ENCODE data around the gene MYO18B.

MYO18B gene

GRCh38 chr22:25765801-25766200 is 23.8 kb downstream of the MYO18B start:
- FAIRE-seq (no peak), DNase-seq (ENCODE audit: insufficient read length, low spot score) (no peak)
- TF ChIP-seq POLR2A (IDR thresholded peaks at IDR 0.05; ENCODE audit: low read depth, low read length), result no peak

GRCh38 chr22:25766418-25766817 is 24.4 kb downstream of the MYO18B start:
- TF ChIP-seq POLR2A (IDR thresholded peaks at IDR 0.05; ENCODE audit: low read depth, low read length), result no peak
- FAIRE-seq (no peak), DNase-seq (ENCODE audit: insufficient read length, low spot score) (no peak)

GRCh38 chr22:25770333-25770732 is 28.3 kb downstream of the MYO18B start:
- TF ChIP-seq POLR2A (IDR thresholded peaks at IDR 0.05; ENCODE audit: low read depth, low read length), result no peak
- DNase-seq (ENCODE audit: insufficient read length, low spot score) (no peak), FAIRE-seq (no peak)

GRCh38 chr22:25772288-25772687 is 30.3 kb downstream of the MYO18B start:
- DNase-seq (ENCODE audit: insufficient read length, low spot score) (no peak), FAIRE-seq (no peak)
- no peak for TF ChIP-seq POLR2A (IDR thresholded peaks at IDR 0.05; ENCODE audit: low read depth, low read length)

- DNase-seq (ENCODE audit: insufficient read length, low spot score) (no peak), FAIRE-seq (no peak)
- no peak for TF ChIP-seq POLR2A (IDR thresholded peaks at IDR 0.05; ENCODE audit: low read depth, low read length)
Observed at GRCh38 chr22:25774575-25775026, 32.6 kb downstream of the MYO18B start.

- DNase-seq (ENCODE audit: insufficient read length, low spot score) (no peak), FAIRE-seq (no peak)
- no peak for TF ChIP-seq POLR2A (IDR thresholded peaks at IDR 0.05; ENCODE audit: low read depth, low read length)
Observed at GRCh38 chr22:25775531-25775930, 33.5 kb downstream of the MYO18B start.

GRCh38 chr22:25777411-25777810 is 35.4 kb downstream of the MYO18B start:
- no peak for TF ChIP-seq POLR2A (IDR thresholded peaks at IDR 0.05; ENCODE audit: low read depth, low read length)
- FAIRE-seq, result no peak
- DNase-seq (ENCODE audit: insufficient read length, low spot score), result no peak

- no peak for TF ChIP-seq POLR2A (IDR thresholded peaks at IDR 0.05; ENCODE audit: low read depth, low read length)
- DNase-seq (ENCODE audit: insufficient read length, low spot score) (peak; percentile 35), FAIRE-seq (peak; percentile 48)
Observed at GRCh38 chr22:25777870-25778269, 35.9 kb downstream of the MYO18B start.

GRCh38 chr22:25779426-25779825 is 37.4 kb downstream of the MYO18B start:
- DNase-seq (ENCODE audit: insufficient read length, low spot score) (no peak), FAIRE-seq (no peak)
- TF ChIP-seq POLR2A (IDR thresholded peaks at IDR 0.05; ENCODE audit: low read depth, low read length), result no peak

- TF ChIP-seq POLR2A (IDR thresholded peaks at IDR 0.05; ENCODE audit: low read depth, low read length), result no peak
- FAIRE-seq (no peak), DNase-seq (ENCODE audit: insufficient read length, low spot score) (no peak)
Observed at GRCh38 chr22:25779890-25780289, 37.9 kb downstream of the MYO18B start.

GRCh38 chr22:25780673-25781072 is 38.7 kb downstream of the MYO18B start:
- FAIRE-seq, result no peak
- DNase-seq (ENCODE audit: insufficient read length, low spot score), result no peak
- no peak for TF ChIP-seq POLR2A (IDR thresholded peaks at IDR 0.05; ENCODE audit: low read depth, low read length)

GRCh38 chr22:25781801-25782200 is 39.8 kb downstream of the MYO18B start:
- FAIRE-seq, result no peak
- no peak for DNase-seq (ENCODE audit: insufficient read length, low spot score)
- no peak for TF ChIP-seq POLR2A (IDR thresholded peaks at IDR 0.05; ENCODE audit: low read depth, low read length)

- TF ChIP-seq POLR2A (IDR thresholded peaks at IDR 0.05; ENCODE audit: low read depth, low read length), result no peak
- DNase-seq (ENCODE audit: insufficient read length, low spot score) (no peak), FAIRE-seq (no peak)
Observed at GRCh38 chr22:25782831-25783230, 40.8 kb downstream of the MYO18B start.

GRCh38 chr22:25783856-25784255 is 41.9 kb downstream of the MYO18B start:
- TF ChIP-seq POLR2A (IDR thresholded peaks at IDR 0.05; ENCODE audit: low read depth, low read length), result no peak
- DNase-seq (ENCODE audit: insufficient read length, low spot score) (no peak), FAIRE-seq (no peak)

GRCh38 chr22:25786165-25786564 is 44.2 kb downstream of the MYO18B start:
- no peak for FAIRE-seq
- TF ChIP-seq POLR2A (IDR thresholded peaks at IDR 0.05; ENCODE audit: low read depth, low read length), result no peak
- no peak for DNase-seq (ENCODE audit: insufficient read length, low spot score)

GRCh38 chr22:25791556-25791955 is 49.6 kb downstream of the MYO18B start:
- no peak for FAIRE-seq
- TF ChIP-seq POLR2A (IDR thresholded peaks at IDR 0.05; ENCODE audit: low read depth, low read length), result no peak
- no peak for DNase-seq (ENCODE audit: insufficient read length, low spot score)
